Activated T-cell treated with anti-CD3 and anti-CD28 coated beads, Interleukin-2, amount 50 U/mL, for 4 hours (primary cell): ENCODE measurements around the gene PARP2. TPM values are rescaled to one million over a fixed set of nuclear protein-coding genes. Genes with fewer than 3 reads are reported as not detected.
"Not testable (repeated sequence)": the region's sequence is repeated elsewhere in the genome, so short reads cannot be mapped to it uniquely, and the experiment has no call there.

Experiments
- ATAC-seq, 2 donors: fragments of 200-7000 bp; cut with Tn5 transposase; one replicate each; pipeline ENCODE4 v1.10.0; 2021
- DNase-seq: peaks from one replicate; pipeline ENCODE4 v3.0.0-alpha.2; 2020
- H3K27me3 Mint-ChIP-seq: one replicate; pipeline ENCODE4 v1.8.0; 2021; ENCODE audit warnings: low read depth, mixed read lengths
- H3K36me3 Mint-ChIP-seq: one replicate; pipeline ENCODE4 v1.8.0; 2022; ENCODE audit warnings: mixed read lengths; ENCODE audit not compliant: insufficient read depth
- H3K4me1 Mint-ChIP-seq: one replicate; pipeline ENCODE4 v1.8.0; 2021; ENCODE audit warnings: low read depth, mixed read lengths
- H3K4me3 Mint-ChIP-seq: one replicate; pipeline ENCODE4 v1.8.0; 2021; ENCODE audit warnings: mild to moderate bottlenecking, moderate library complexity, mixed read lengths
- H3K9me3 Mint-ChIP-seq: one replicate; pipeline ENCODE4 v1.8.0; 2021; ENCODE audit warnings: mixed read lengths
- total RNA-seq, 3 donors: library from RNA; stranded (reverse); gene quantifications; one replicate each; pipeline ENCODE4 v1.2.1, GENCODE V29; 2021

PARP2 gene
- total RNA-seq, 3 donors from 2014 or later: 16.9 to 22.9 (median 22.1) TPM

- DNase-seq (peak; percentile 31), ATAC-seq (peak; percentile 100)
- Mint-ChIP-seq H3K9me3 (no peaks in the 10 kb centered on the region), H3K4me3 (peak within 1 kb of the TSS; percentile 96), H3K27me3 (no peaks in the 10 kb centered on the region), H3K4me1 (peaks cover 25% of the 10 kb centered on the region), H3K36me3 (peaks cover 2% of the 10 kb centered on the region)
These were observed 10.5 kb upstream of the PARP2 start, which contains the start of gene CCNB1IP1 for GRCh38 chr14:20332788-20333493. Gene CCNB1IP1 (minus strand): TSS chr14:20333279. CDS start chr14:20316523, 16,756 bp downstream.

- Mint-ChIP-seq H3K9me3 (no peaks in the 10 kb centered on the region), H3K4me1 (peaks cover 23% of the 10 kb centered on the region), H3K27me3 (no peaks in the 10 kb centered on the region), H3K4me3 (peak overlapping the region; percentile 96), H3K36me3 (peaks cover 2% of the 10 kb centered on the region)
- DNase-seq (no peak), ATAC-seq (no peak)
These were observed 10.0 kb upstream of the PARP2 start for GRCh38 chr14:20333494-20333841.

GRCh38 chr14:20334017-20334416, 9.4 kb upstream of the PARP2 start:
- peaks cover 2% of the 10 kb centered on the region for H3K36me3 Mint-ChIP-seq

GRCh38 chr14:20341032-20341431, 2.4 kb upstream of the PARP2 start:
- not testable (repeated sequence) for ATAC-seq, H3K9me3 Mint-ChIP-seq, DNase-seq, H3K36me3 Mint-ChIP-seq, H3K27me3 Mint-ChIP-seq, H3K4me3 Mint-ChIP-seq
- peaks cover 10% of the 10 kb centered on the region for H3K4me1 Mint-ChIP-seq

More at GRCh38 chr14:20334017-20334416, 9.4 kb upstream of the PARP2 start:
- no peaks in the 10 kb centered on the region for H3K9me3 Mint-ChIP-seq
- ATAC-seq (no peak), DNase-seq (no peak)
- H3K4me1 Mint-ChIP-seq: peaks cover 23% of the 10 kb centered on the region
- H3K27me3 Mint-ChIP-seq: no peaks in the 10 kb centered on the region
- peak overlapping the region; percentile 96 for H3K4me3 Mint-ChIP-seq

GRCh38 chr14:20341646-20342045, 1.8 kb upstream of the PARP2 start:
- Mint-ChIP-seq H3K4me3 (no peak overlapping the region), H3K4me1 (peaks cover 10% of the 10 kb centered on the region), H3K36me3 (peaks cover 6% of the 10 kb centered on the region), H3K9me3 (no peaks in the 10 kb centered on the region), H3K27me3 (no peaks in the 10 kb centered on the region)
- ATAC-seq: no peak
- no peak for DNase-seq

DNA sequence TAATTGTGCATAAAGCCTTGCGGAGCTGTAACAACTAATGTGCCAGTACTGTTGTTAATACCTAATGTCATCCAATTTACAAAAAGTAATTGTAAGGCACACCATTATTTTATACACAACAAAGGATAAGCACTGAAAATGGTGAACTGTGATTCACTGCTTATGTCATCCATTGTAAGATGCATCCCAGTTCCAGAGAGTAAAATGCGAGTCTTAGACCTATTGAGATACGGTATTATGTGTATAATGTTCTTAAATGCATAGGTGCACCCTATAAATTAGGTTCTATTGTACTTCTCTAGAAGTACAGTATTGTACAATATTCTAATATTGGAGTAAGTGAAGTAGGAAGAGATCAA, 406 bp downstream of the PARP2 start:
- Mint-ChIP-seq H3K4me1 (peaks cover 10% of the 10 kb centered on the region), H3K9me3 (no peaks in the 10 kb centered on the region), H3K36me3 (peaks cover 9% of the 10 kb centered on the region), H3K27me3 (no peaks in the 10 kb centered on the region), H3K4me3 (peak overlapping the region; percentile 92)
- DNase-seq (no peak), ATAC-seq (no peak)

GRCh38 chr14:20345366-20345765, 1.9 kb downstream of the PARP2 start:
- H3K4me3 Mint-ChIP-seq: no peak overlapping the region
- H3K4me1 Mint-ChIP-seq: peaks cover 10% of the 10 kb centered on the region
- no peak for DNase-seq
- H3K36me3 Mint-ChIP-seq: peaks cover 14% of the 10 kb centered on the region
- no peaks in the 10 kb centered on the region for H3K9me3 Mint-ChIP-seq
- H3K27me3 Mint-ChIP-seq: no peaks in the 10 kb centered on the region
- ATAC-seq: no peak

- Mint-ChIP-seq H3K4me3 (no peak overlapping the region), H3K36me3 (peaks cover 18% of the 10 kb centered on the region), H3K9me3 (no peaks in the 10 kb centered on the region), H3K4me1 (peaks cover 10% of the 10 kb centered on the region), H3K27me3 (no peaks in the 10 kb centered on the region)
- DNase-seq (no peak), ATAC-seq (no peak)
These were observed 3.3 kb downstream of the PARP2 start for GRCh38 chr14:20346713-20347112.

GRCh38 chr14:20347747-20348146, 4.3 kb downstream of the PARP2 start:
- no peak for DNase-seq
- no peaks in the 10 kb centered on the region for H3K27me3 Mint-ChIP-seq
- no peak for ATAC-seq
- peaks cover 10% of the 10 kb centered on the region for H3K4me1 Mint-ChIP-seq
- H3K9me3 Mint-ChIP-seq: no peaks in the 10 kb centered on the region
- no peak overlapping the region for H3K4me3 Mint-ChIP-seq
- H3K36me3 Mint-ChIP-seq: peaks cover 22% of the 10 kb centered on the region

- H3K27me3 Mint-ChIP-seq: no peaks in the 10 kb centered on the region
These were observed 6.8 kb downstream of the PARP2 start for GRCh38 chr14:20350282-20350681.

GRCh38 chr14:20350860-20351259, 7.4 kb downstream of the PARP2 start:
- Mint-ChIP-seq H3K4me3 (no peak overlapping the region), H3K4me1 (no peaks in the 10 kb centered on the region), H3K9me3 (no peaks in the 10 kb centered on the region), H3K27me3 (no peaks in the 10 kb centered on the region), H3K36me3 (peaks cover 27% of the 10 kb centered on the region)
- ATAC-seq (no peak), DNase-seq (no peak)

More at GRCh38 chr14:20350282-20350681, 6.8 kb downstream of the PARP2 start:
- DNase-seq (no peak), ATAC-seq (no peak)
- Mint-ChIP-seq H3K36me3 (peaks cover 27% of the 10 kb centered on the region), H3K9me3 (no peaks in the 10 kb centered on the region), H3K4me3 (no peak overlapping the region), H3K4me1 (peaks cover 2% of the 10 kb centered on the region)

- Mint-ChIP-seq H3K36me3 (peaks cover 41% of the 10 kb centered on the region), H3K4me3 (no peak overlapping the region), H3K9me3 (no peaks in the 10 kb centered on the region), H3K27me3 (no peaks in the 10 kb centered on the region), H3K4me1 (peaks cover 2% of the 10 kb centered on the region)
- no peak for ATAC-seq
- no peak for DNase-seq
These were observed 13.0 kb downstream of the PARP2 start for GRCh38 chr14:20356422-20356821.

- not testable (repeated sequence) for ATAC-seq, H3K27me3 Mint-ChIP-seq, H3K9me3 Mint-ChIP-seq, DNase-seq, H3K4me1 Mint-ChIP-seq, H3K4me3 Mint-ChIP-seq
- peaks cover 37% of the 10 kb centered on the region for H3K36me3 Mint-ChIP-seq
These were observed 15.0 kb downstream of the PARP2 start for GRCh38 chr14:20358474-20358873.

DNA sequence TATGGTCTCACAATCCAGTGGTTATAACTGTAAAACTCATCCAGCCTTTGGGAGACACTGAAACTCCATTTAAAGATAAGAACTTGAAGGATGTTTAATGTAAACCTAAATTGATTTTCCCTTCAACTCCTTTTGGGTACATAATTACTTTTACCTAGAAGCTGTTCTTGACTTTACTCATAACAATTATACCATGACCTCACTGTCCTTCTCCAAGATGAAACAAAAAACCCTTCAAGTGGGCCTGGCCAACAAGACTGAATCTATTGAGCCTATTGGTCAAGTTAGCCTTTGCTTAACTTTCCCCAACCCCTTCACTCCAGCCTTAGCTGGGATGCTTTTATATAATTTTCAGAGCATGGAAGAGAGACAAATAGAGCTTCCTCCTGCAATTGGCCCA, 22.5 kb downstream of the PARP2 start:
- Mint-ChIP-seq H3K36me3 (peaks cover 29% of the 10 kb centered on the region), H3K4me3 (no peak overlapping the region), H3K27me3 (no peaks in the 10 kb centered on the region), H3K4me1 (peaks cover 11% of the 10 kb centered on the region), H3K9me3 (no peaks in the 10 kb centered on the region)
- no peak for ATAC-seq
- DNase-seq: no peak

GRCh38 chr14:20372796-20373195, 29.4 kb downstream of the PARP2 start:
- ATAC-seq (no peak), DNase-seq (no peak)
- peaks cover 55% of the 10 kb centered on the region for H3K36me3 Mint-ChIP-seq
- H3K4me1 Mint-ChIP-seq: peaks cover 2% of the 10 kb centered on the region
- no peaks in the 10 kb centered on the region for H3K27me3 Mint-ChIP-seq
- H3K4me3 Mint-ChIP-seq: no peak overlapping the region
- H3K9me3 Mint-ChIP-seq: no peaks in the 10 kb centered on the region
